ENCODE results near the gene CYP4A22.
A peak's percentile ranks its signal among the peaks of the same experiment; 100 is the strongest.
"Not testable (repeated sequence)": the region's sequence is repeated elsewhere in the genome, so short reads cannot be mapped to it uniquely, and the experiment has no call there.

The CYP4A22 gene

GRCh38 chr1:47186267-47187185, 49.3 kb downstream of the CYP4A22 start:
- DNase-seq: no peak

DNA sequence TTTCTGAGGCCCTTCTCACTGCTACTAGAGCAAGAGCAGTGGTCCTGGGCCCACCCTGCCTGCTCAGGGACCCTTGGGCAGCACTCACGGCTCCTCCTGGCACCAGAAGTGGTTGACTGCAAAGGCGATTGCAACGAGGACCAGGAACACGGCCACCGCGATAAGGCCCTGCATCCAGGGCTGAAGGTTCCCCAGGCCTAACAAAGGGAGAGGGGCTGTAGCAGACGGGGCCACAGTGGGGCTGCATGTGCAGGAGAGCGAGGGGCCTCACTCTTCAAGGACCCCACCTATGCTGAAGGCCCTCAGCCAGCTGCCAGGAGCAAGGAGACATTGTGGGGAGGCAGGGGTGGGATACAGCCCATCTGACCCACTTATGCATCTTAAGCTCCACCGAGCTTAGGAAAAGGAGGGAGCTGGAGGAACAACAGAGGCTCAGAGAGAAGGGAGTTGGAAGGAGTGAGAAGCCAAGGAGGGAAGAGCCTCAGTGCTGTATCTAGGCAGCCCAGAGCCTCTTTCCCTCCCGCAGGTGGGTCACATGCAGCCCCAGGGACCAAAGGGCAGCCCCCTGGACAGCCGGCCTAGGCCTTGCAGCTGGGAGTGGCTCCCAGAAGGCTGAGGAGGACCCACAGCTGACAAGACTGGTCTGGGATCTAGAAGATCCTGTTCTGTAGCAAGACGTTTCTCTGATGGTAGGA, 50.1 kb downstream of the CYP4A22 start:
- no peak for DNase-seq

DNA sequence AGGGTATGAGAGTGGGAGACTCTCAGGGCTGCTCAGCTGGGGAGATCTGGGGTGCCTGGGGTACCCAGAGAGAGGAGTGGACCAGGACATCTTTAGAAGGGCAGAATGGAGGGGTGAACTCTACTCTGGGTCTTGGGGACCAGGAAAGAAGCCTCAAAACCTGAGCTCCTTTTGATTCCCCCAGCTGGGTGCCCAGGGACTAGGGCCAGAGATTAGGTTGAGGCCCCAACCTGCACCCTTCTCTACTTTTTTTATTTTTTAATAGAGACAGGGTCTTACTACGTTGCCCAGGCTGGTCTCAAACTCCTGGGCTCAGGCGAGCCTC, 50.6 kb downstream of the CYP4A22 start:
- DNase-seq: no peak

DNA sequence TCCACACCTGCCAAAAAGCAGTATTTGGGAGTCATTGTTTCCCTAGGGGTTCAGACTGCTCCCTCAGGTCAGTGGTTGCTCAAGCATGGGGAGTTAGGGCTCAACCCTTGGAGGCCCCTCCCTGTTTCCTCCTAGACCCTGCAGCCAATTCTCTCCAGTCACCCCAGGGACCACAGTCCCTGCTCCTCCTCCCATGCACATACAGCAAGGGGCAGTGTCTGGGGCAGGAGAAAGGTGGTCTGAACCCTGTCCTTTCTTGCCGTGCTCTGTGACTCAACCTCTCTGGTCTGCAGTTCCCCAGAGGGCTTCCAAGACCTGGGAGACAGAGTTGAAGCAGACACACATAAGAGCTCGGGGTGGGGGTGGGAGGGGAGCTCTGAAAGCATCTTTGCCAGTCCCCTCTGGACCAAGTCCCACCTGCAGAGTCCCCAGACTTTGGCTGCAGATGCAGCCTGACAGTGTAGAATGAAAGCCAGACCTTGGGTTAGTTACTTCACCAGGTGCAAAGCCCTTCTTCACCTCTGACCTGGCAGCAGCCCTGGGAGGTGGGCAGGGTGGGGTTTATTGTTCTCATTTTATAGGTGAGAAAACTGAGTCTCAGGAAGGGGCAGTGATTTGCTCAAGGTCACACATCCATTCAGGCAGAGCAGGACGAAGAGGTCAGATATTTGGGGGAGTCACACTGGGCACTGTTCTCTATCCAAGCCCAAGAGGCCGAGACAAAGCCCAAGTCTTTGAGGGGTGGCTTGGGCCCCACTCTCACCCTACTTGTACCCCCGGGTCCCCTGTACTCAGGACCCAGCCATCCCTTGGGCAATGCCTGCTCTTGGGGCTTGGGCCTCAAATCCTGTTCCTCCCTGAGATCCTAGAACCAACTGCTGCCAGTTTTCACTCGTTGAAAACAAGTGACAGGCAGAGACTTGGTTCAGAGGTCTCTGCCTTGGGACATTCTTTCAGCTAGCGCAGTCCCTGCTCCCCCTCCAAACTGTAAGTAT, 51.8 kb downstream of the CYP4A22 start:
- no peak for DNase-seq

GRCh38 chr1:47189844-47190508, 52.7 kb downstream of the CYP4A22 start, which contains the start of gene PDZK1IP1:
TSS of gene PDZK1IP1 (minus strand) at chr1:47190036. CDS start at chr1:47189932, 104 bp downstream.
- peak; percentile 33 for DNase-seq

DNA sequence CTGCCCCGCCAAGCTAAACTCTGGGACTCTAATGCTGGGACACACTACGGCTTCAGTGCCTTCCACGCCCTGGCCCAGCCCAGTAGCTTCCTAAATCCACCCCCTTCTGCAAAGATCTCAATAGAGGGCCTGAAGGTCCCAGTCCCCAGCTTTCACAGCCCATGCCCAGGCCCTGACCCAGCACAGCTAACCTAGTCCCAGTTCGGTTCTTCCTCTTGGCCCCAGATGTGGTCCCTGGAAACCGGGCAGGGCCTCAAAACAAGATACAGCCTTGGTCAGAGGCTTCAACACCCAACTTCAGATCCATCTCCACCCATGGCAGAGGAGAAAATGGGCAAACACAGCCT, 53.2 kb downstream of the CYP4A22 start:
- no peak for DNase-seq

DNA sequence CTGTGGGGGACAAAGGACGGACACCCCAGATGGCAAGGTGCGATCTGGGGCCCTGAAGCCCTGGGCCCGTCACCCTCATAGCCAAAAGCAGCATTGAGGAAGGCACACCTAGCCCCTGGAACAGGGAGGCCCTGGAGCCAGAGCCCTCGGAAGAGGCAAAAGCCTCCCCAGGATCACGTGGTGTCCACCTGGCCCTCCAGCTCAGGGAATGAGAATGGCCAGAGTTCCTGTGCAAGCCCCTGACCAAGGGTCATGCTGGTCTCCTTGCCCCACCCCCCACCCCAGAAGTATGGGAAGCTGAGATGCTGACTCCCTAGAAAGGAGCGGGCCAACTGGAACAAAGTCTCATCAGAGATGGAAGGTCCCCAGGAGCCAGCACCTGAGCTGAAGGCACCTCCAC, 53.6 kb downstream of the CYP4A22 start:
- no peak for DNase-seq

GRCh38 chr1:47191940-47192457, 54.8 kb downstream of the CYP4A22 start:
- DNase-seq: no peak

DNA sequence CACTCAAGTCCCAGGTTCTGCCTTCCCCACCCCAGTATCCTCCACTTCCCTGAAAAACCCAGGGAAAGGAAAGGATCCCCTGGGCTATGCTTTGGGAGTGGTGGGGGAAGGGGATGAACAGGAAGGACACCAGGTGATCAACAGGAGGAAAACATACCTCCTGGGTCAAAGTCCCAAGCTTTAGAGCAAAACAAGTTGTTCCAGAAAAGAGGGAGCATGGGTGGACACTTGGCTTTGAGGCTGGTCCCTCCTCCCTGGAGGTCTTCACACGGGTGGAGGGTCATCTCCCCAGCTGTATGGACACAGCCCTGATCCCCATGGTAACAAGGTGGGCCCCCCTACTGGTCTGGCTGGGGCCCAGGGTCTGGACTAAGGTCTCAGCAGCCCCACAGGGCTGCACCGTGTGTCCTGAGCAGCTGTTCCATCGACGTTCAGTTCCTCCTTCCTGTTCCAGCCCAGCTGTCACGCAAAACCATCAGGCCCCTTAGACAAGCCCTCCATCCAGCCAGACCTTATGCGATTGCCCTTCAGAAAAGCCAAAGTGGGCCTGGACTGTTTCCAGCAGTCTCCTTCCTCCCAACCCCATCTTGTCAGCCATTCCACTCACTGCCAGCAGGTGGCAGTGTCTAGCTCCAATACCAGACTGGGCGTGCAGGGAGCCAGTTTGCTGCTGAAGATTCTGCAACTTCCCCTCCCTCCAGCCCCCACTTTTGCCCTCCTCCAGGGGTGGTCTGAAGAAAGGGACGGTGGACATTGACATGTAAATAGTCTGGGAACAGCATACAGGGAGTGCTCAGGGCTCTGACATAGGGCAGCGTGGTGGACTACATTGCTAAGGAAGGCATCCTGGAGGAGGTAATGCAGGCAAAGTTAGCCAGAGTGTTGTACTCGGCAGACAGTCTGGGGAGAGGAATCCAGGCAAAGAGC, 55.5 kb downstream of the CYP4A22 start:
- DNase-seq: no peak

GRCh38 chr1:47193496-47193895, 56.3 kb downstream of the CYP4A22 start:
- DNase-seq: not testable (repeated sequence)

- DNase-seq: no peak
Measured at GRCh38 chr1:47194311-47194710, 57.1 kb downstream of the CYP4A22 start.

- not testable (repeated sequence) for DNase-seq
Measured at GRCh38 chr1:47195981-47196380, 58.7 kb downstream of the CYP4A22 start.

DNA sequence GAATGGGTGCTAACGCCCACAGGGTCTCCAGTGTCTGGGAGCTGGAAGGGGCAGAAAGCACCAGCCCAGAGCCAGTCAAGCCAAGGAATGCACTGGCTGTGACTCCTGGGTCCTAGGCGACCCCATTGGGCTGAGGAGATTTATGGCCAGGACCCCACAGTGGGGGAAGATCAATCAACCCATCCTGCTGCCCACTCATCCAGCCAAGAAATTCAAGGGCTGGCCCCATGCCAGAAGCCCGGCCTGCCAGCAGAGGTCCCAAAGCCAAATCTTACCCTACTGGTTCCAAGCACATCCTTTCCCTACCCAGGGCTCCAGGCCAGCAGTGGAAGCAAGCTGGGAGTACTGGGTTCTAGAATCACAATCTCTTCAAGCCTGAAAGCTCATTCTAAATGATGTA, 59.4 kb downstream of the CYP4A22 start:
- DNase-seq: no peak

- no peak for DNase-seq
Measured at GRCh38 chr1:47198214-47198613, 61.0 kb downstream of the CYP4A22 start.
